H1 (cell line): ENCODE data around the gene DPP10. TPM values are rescaled to one million over a fixed set of nuclear protein-coding genes. Genes with fewer than 3 reads are reported as not detected.

ENCODE experiments used
- CHD7 ChIP-seq: fragments of 300-600 bp; sonication (generic); IDR thresholded peaks from 2 replicates; pipeline ENCODE4 v1.7.1; 2012; ENCODE audit warnings: low read length, moderate library complexity, mild to moderate bottlenecking, inconsistent platforms; ENCODE audit not compliant: insufficient replicate concordance
- CREB1 ChIP-seq: IDR thresholded peaks from 2 replicates; pipeline ENCODE4 v1.6.1; 2012; ENCODE audit warnings: inconsistent platforms
- EZH2 ChIP-seq: fragments of 200-600 bp; sonication (generic); IDR thresholded peaks from 2 replicates; pipeline ENCODE4 v1.7.1; 2012; ENCODE audit warnings: low read depth, mild to moderate bottlenecking, moderate library complexity, low read length, inconsistent platforms; ENCODE audit not compliant: severe bottlenecking
- SP1 ChIP-seq: IDR thresholded peaks from 2 replicates; pipeline ENCODE4 v1.6.1; 2011; ENCODE audit warnings: low read depth, low read length
- SRF ChIP-seq: IDR thresholded peaks from 2 replicates; pipeline ENCODE4 v1.6.1; 2011; ENCODE audit warnings: mild to moderate bottlenecking, low read depth, low read length, moderate library complexity
- polyA plus RNA-seq, 7 experiments: library from polyadenylated mRNA; depleted of rRNA in 3 of 7; stranded (reverse) in 5 of 7; unstranded in 2 of 7; fragments of >200 nt in 5 of 7; fragments of 200-250 nt in 2 of 7; gene quantifications; 1 replicate in 5 of 7; 2 replicates in 1 of 7; 4 replicates in 1 of 7; pipeline versions ENCODE4 v1.2.1 to v1.2.3, GENCODE V29; 2011 to 2013; ENCODE audit warnings: missing spikeins in 2 of 7, mixed read lengths in 2 of 7
- total RNA-seq: library from RNA; stranded (reverse); fragmentation: NEBNext Ultra II Directional; extraction: Animal tissue kit (Norgen Biotek cat#: 25700); gene quantifications from 2 replicates; pipeline ENCODE4 v1.2.1, GENCODE V29; 2021

DPP10 gene
- total and polyA plus RNA-seq, 2 of the 8 experiments (the other 6 are each of a cell fraction or from before 2014, with no cell fraction given): 3.3 to 7.2 TPM

DNA sequence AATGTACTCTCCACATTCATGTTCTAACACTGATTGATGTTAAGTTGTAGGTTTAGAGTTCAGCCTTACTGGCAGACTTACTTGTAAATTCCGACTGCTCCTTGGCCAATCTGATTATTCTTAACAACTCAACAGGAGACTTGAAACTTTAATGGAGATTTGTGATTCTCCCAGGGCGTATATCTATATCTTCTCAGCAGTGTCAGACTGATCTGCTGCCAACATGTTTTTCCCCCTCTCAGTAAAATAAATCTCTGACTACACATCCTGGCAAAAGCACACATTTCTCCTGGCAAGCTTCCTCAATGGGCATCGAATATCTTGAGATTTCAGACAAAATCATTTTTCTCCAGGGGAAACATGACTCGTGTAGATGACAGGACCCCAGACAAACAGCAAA is 1041.2 kb downstream of the DPP10 start (continued):
- TF ChIP-seq CHD7 (no peak), EZH2 (no peak), CREB1 (no peak), SP1 (no peak), SRF (no peak)
